Head of caudate nucleus (tissue), 42 donors: ENCODE measurements around the gene PSMD1.
"Not testable (repeated sequence)": the region's sequence is repeated elsewhere in the genome, so short reads cannot be mapped to it uniquely, and the experiment has no call there.

ENCODE experiments used
- DNase-seq, 42 donors: peaks; one replicate each; pipeline versions ENCODE4 v3.0.0 to v3.0.0-alpha.2; 2020 to 2021; ENCODE audit warnings: mixed read lengths in 7 of 42
- intact Hi-C: fragments of 100-400 bp; cut with DNase I; formaldehyde crosslinking; loops from one replicate; pipeline ENCODE4 v1.15.0; 2022

PSMD1 gene

DNA sequence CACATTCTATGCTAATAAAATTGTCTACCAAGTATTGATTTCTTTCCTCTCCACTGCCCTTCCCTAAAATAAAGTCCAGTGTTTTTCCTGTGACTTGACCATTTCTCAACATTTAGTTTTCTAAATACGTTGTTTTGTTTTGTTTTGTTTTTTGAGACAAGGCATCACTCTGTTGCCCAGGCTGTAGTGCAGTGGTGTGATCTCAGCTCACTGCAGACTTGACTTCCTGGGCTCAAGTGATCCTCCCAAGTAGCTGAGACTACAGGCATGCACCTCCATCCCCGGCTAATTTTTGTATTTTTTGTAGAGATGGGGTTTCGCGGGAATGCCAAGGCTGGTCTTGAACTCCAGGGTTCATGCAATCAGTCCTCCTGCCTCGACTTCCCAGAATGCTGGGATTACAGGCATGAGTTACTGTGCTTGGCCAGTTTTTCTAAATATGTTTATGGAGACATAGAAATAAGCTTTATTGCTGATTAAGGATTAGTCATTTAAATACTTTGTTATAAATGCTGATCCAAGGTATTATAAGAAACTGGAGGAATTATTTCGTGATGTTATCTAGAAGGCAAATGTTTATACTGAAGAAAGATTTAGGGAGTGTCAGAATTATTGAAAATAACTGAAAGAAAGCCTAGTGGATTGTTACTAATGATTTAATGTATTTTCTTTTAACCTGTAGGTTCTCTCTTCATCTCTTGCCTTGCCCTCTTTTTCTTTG lies 73.8 kb downstream of the PSMD1 start:
- no peak for DNase-seq
- intact Hi-C loops = no loop called here

DNA sequence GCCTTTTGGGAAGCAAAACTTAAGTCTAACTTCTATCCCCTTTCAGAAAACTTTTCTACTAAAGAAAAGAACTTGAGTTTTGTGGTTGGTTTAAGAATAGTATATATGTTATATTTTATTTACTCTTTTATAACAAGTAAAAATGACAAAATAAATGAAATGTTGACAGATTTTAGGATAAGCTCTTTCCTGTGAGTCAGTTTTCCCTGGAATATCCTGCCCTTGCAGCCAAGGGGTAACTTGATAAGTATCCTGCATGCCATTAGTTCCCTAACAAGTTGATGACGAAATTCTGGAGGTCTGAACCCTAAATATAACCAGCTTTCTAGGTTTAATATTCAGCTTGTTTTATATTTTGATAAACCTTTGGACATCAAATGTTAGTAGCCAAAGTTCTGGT lies 75.5 kb downstream of the PSMD1 start:
- intact Hi-C loops = no loop called here
- DNase-seq = no peak

DNA sequence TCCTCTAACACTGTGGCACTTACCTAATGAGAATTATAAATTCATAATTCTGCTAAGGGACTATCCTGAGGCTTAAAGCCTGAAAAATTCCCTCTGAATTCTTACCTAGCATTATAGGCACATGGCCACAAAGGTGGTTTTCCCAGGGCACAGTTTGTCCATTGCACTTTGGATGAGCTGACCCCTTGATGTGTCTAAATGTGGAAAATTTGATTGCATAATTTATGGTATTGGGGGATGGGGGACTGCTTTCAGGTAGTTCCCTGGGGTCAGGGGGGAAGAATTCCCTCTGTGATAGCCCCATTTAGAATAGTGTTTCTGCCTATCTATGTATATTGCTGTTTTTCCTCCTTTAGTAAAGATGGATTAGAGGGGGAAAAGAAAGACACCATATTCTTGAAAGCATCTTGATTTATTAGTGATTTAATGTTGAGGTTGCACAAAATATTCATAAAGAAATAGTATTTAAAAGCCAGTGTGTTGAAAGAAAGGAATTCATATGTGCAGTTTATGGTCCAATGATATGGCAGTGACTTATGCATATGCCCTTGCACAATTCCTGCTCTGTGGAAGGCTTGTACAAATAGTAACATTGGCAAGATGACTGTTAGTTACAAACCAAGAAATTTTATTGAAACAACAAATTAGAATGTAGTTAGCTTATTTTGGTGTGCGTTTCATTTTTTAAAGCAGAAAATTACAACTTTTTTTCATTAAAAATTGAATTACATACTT lies 76.9 kb downstream of the PSMD1 start:
- DNase-seq = no peak

DNA sequence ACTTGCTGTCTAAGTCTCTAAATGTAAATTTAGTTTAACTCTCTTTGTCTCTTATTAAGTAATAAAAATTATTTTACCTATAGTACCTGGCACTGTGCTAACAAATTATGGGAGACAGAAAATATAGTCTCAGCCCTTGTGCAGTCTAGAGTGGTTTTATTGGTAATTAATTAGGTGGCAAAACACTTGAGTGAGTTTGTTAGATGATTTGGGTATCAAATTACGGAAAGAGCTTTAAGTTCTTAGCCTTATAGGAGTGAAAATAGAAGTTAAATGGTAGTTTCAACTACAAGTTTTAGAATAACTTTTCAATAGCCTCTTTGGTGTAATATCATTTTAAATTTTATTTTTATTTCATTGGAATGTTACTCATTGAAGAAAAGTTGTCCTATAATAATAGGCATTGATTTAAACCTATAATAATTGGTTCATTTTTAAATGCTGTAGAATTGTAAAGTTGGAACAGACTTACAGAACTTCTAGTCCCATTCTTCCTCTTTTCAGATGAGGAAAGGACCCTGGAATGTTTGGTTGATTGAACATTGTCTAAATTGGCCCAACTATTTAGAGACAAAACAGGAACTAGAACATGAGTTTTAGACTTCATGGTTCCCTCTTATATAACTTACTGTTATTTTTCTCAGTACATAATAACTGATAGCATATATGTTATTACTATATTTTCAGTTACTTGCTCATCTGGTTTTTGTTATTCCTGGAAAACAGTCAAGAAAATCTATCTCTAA lies 78.4 kb downstream of the PSMD1 start:
- DNase-seq = no peak
- intact Hi-C loops = no loop called here

More for the DNA sequence above, 76.9 kb downstream of the PSMD1 start:
- intact Hi-C loops = no loop called here

DNA sequence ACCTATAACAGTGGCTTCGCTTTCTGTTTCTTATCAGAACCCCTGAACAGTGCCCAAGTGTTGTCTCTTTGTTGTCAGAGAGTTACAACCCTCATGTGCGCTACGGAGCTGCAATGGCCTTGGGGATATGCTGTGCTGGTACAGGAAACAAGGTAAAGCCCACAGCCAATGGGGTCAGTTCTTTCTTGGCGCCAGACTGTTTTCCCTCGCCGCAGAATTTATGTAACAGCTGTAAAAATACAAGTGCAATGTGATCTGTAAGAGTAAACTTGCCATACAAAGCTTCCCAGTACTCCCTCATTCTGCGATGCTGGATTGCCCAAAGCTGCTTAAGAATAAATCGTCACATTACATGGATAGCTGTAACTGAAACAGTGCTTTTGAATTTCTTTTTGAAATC lies 82.0 kb downstream of the PSMD1 start:
- intact Hi-C loops = no loop called here
- DNase-seq = no peak

DNA sequence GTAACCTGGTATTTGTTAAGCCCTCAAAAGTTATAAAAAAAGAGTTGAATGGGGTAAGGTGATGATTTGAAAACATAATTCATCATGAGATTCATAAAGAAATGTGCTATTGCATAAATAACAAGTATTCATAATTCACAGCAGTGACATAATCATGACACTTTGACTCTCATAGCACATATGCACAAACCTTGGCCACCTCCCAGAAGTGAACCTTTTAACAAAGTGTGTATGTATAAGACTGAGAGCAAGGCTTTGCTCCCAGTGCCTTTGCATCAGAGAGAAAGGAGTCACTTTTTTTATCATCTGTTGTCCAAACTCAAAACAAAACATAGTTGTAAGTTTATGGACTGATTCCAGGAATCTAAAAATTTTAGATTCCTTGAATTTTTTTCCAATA lies 83.1 kb downstream of the PSMD1 start:
- intact Hi-C loops = no loop called here
- no peak for DNase-seq

DNA sequence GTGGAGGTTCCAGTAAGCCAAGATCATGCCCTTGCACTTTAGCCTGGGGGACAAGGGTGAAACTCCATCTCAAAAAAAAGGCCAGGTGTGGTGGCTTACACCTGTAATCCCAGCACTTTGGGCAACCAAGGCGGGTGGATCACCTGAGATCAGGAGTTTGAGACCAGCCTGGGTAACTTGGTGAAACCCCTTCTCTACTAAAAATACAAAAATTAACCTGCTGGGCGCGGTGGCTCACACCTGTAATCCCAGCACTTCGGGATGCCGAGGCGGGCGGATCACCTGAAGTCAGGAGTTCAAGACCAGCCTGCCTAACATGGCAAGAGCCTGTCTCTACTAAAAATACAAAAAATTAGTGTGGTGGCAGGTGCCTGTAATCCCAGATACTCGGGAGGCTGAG lies 84.1 kb downstream of the PSMD1 start:
- intact Hi-C loops, DNase-seq: not testable (repeated sequence)

DNA sequence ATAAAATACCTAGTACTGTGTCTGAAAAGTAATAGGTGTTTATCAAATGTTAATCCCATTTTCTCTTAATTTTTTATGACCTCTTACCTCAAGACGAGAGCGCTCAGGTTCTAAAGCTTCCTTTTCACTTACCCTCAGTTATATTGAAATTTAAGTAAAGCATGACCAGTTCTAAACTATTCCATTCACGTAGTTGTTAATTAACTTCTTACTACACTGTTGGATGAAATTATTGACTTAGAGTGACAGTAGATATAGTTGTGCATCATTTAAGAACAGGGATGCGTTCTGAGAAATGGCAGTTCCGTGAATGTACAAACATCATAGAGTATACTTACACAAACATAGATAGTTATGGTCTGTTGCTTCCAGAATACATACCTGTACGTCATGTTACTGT lies 88.2 kb downstream of the PSMD1 start:
- DNase-seq = no peak
- intact Hi-C loops = no loop called here

DNA sequence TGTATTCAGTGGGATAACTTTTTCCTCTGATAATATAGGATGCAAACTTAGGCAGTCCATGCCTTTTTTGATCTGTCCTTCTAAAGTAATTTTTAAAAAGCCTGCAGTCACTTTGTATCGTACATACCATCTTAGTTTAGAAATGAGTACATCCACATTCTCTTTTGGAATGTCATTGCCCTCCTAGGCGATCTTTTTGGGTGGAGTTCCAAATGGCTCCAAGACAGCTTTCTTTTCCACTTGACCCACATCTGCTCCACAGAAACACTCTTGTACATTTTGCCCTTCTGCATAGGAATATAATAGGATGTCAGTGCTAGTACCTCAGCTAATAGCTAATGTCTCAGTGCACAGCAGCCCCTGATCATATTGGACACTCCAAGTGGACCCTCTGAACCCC lies 90.0 kb downstream of the PSMD1 start:
- intact Hi-C loops = no loop called here
- no peak for DNase-seq

DNA sequence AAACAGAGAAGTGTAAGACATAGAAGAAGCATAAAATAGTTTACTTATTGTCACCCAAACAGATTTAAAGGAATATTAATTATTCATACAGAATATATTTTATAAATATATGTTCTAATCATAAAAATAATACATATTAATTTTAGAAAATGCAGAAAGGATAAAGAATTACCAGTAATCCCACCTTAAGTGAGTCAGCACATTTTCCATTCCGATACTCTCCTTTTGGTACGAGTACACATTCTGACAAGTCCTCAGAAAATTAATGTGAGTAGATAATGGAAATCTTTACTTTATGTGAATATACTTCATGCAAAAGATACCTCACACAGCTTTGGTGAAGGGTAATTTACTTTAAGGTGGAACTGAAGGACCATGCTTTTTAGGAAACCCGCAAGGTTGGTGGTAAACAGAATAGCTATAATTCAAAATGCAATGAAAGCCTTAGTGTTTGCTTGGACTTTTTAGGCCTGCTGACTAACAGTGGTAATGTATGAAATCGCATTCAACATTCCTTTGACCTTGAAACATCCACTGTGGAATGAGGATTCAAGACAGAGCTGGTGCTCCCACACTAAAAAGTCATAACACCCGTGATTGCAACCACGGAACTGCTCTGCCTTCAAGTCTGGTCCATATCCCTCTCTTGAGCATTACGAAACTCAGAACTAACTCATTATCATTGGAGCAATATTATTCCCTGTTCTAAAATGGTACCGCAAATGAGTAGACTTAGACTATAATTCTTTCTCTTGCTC lies 96.3 kb downstream of the PSMD1 start:
- no peak for DNase-seq
- intact Hi-C loops = no loop called here

DNA sequence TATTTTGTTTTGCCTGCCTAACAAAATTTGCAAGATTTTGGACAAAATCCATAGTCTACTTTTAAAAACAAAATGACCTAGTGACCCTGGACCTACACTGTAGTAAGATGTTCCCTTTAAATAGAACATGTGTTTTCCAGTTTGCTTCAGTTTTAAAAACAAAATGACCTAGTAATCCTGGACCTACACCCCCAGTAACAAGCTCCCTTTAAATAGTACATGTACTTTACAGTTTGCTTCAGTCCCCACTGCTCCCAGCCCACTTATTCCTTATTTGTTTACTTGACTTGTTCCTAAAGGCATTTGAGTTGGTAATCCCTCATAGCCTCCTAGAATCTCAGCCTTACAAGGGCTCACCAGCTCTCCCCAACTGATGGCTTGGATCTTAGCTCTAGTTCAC lies 102.6 kb downstream of the PSMD1 start:
- intact Hi-C loops = no loop called here
- no peak for DNase-seq

DNA sequence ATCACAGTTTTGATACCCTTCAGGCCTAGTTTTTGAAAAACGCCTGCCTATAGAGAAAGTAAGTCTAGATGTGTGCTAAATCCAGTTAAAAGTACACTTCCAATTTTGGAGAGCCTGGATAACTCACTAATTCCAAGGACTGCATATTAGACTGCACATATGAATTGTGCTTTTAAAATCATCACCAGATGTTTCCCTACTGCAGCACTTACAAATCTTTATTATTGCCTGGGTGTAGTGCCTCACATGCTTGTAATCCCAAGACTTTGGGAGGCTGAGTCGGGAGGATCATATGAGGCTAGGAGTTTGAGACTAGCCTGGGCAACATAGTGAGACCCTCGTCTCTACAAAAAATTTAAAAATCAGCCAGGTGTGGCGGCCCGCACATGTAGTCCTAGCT lies 104.0 kb downstream of the PSMD1 start:
- DNase-seq = no peak
- intact Hi-C loops = no loop called here

DNA sequence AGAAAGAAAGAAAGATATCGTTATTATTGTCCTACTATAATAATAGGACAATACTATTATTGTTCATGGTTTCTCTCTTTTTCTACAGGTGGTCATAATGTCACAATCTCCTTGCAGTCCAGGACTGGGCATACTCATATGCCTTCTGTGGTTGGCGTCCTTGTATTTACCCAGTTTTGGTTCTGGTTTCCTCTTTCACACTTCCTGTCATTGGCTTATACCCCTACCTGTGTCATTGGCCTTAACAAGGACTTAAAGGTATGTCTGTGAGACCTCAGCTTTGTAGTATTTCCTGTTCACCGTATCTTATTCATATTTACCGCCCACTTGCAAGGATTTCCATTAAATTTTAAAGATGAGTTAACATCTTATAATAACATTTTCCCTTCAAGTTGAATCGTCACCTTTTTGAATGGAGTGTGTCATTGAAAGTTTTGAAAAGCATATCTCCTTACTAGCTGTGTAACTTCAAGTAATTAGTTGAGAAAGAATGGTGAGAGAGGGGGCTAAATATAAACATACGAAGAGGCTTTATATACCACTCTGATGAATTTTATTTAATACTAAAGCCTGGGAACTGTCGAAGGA lies 104.7 kb downstream of the PSMD1 start:
- intact Hi-C loops = no loop called here
- no peak for DNase-seq

DNA sequence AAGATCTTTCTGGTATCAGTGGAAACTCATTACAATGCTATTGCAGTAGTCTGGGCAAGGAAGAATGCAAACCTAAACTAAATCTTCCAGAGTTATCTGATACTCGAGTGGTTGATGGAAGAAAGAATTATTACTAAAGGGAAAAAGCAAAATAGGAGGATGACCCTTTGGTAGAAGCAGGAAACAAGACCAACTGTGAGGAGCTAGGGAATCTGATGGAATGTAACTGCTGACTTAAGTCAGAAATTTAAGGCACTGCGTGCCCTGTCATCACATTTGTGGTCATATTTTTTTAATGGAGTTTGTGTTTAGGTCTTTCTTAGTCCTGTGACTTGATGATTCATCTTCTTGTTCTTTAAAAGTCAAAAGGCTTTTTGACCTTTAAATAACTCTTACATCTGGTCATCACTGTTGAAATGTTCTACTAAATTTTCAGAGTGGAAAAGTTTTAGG lies 105.2 kb downstream of the PSMD1 start:
- intact Hi-C loops = no loop called here
- DNase-seq = no peak

DNA sequence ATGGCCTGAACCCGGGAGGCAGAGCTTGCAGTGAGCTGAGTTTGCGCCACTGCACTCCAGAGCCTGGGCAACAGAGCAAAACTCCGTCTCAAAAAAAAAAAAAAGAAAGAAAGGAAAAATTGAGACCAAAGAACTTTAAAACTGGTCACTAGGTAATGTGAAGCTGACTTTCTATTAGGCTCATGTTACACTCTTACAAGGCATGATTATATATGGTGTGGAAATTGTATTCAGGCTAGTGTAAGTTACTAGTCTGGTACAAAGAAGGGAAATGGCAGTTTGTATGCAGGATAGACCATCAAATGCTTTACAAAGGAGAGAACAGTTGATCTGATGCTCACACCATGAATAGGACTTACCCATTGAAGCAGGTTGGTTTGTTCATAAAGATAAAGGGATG lies 106.3 kb downstream of the PSMD1 start:
- intact Hi-C loops = no loop called here

DNA sequence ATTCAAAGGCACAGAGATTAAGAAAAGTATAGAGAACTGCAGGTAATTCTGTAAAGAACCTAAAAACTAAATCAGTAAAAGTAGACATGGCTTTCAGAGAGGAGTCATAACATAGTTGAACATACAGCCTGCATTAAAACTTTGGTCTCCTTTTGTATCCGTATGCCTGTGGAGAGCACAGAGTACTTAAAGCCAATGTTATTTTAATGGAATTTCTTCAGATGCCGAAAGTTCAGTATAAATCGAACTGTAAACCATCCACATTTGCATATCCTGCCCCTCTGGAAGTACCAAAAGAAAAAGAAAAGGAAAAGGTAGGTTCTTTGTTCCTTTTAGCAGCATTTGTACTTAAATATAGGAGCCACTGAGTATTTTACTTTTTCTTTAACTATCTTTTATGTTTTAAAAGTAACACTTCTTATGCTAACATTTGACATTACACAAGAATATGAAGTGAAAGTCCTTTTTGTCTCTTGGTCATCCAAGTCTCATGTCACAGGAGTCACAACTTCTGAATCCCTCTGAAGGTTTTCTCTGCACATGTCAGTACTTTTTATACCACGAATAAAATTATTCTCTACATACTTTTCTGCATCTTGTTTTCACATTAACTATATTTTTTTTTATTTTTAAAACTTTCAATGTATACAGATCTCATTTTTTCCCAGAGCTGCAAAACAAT lies 106.9 kb downstream of the PSMD1 start:
- intact Hi-C loops = no loop called here
- DNase-seq = no peak

More for the DNA sequence above, 106.3 kb downstream of the PSMD1 start:
- no peak for DNase-seq

DNA sequence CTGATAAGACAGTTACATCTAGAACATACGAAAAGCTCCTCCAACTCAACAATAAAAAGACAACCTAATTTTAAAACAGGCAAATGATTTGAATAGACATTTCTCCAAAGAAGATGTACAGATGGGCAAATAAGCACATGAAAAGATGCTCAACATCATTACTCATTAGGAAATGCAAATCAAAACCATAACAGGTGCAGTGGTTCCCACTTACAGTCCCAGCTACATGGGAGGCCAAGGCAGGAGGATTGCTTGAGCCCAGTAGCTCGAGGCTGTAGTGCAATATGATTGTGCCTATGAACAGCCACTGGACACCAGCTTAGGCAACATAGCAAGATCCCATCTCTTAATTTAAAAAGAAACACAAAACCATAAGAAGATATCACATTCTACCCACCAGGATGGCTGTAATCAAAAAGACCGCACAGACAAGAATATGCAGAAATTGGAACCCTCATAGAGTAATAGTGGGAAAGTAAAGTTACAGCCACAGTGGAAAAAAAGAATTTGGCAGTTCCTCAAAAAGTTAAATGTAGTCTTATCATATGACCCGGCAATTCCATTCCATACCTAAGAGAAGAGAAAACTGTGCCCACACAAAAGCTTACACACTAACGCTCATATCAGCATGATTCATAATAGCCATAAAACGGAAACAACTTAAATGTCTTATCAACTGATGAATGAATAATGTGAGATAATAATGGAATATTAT lies 111.2 kb downstream of the PSMD1 start:
- intact Hi-C loops = no loop called here
- DNase-seq = no peak
